ENCODE measurements around the gene VTCN1.
"Not testable (repeated sequence)": the region's sequence is repeated elsewhere in the genome, so short reads cannot be mapped to it uniquely, and the experiment has no call there.

DNA sequence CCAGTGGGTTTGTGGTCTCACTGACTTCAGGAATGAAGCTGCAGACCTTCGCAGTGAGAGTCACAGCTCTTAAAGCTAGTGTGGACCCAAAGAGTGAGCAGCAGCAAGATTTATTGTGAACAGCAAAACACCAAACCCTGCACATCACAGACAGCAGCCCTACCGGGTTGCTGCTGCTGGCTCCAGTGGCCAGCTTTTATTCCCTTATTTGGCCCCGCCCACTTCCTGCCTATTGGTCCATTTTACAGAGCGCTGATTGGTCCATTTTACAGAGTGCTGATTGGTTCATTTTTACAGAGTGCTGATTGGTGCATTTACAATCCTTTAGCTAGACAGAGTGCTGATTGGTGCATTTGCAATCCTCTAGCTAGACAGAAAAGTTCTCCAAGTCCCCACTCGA lies 59.4 kb downstream of the VTCN1 start:
- TF ChIP-seq CTCF (IDR thresholded peaks at IDR 0.05; ENCODE audit: extremely low read depth in 1 of 2, insufficient read depth in 1 of 2, low read depth in 1 of 2, low read length in 2 of 2); POLR2AphosphoS5 (IDR thresholded peaks at IDR 0.05; ENCODE audit: insufficient read depth, low read depth, low read length); MYC (IDR thresholded peaks at IDR 0.05; ENCODE audit: low read depth, low read length); EZH2 (IDR thresholded peaks at IDR 0.05; ENCODE audit: borderline replicate concordance, low read depth, low read length, severe bottlenecking); JUN (IDR thresholded peaks at IDR 0.05; ENCODE audit: borderline replicate concordance, insufficient read depth, insufficient read length, low read depth): not testable (repeated sequence)
